GM18861 (cell line): ENCODE results near the gene ANKRD63.

Source experiments
- ATAC-seq: cut with Tn5 transposase; IDR thresholded peaks from one replicate; pipeline ENCODE4 v1.9.1; 2021; ENCODE audit not compliant: unreplicated experiment

ANKRD63 gene

GRCh38 chr15:40280260-40281056 is 2.4 kb downstream of the ANKRD63 start:
- ATAC-seq, result no peak

- no peak for ATAC-seq
Observed at GRCh38 chr15:40279437-40280141, 3.3 kb downstream of the ANKRD63 start.

- ATAC-seq, result no peak
Observed at GRCh38 chr15:40278026-40278425, 4.8 kb downstream of the ANKRD63 start.

GRCh38 chr15:40277471-40277870 is 5.4 kb downstream of the ANKRD63 start:
- ATAC-seq, result no peak

- no peak for ATAC-seq
Observed at GRCh38 chr15:40276927-40277326, 5.9 kb downstream of the ANKRD63 start.

GRCh38 chr15:40275954-40276353 is 6.9 kb downstream of the ANKRD63 start:
- ATAC-seq, result no peak

- ATAC-seq, result no peak
Observed at GRCh38 chr15:40275523-40275922, 7.3 kb downstream of the ANKRD63 start.

GRCh38 chr15:40274350-40275274 is 8.3 kb downstream of the ANKRD63 start:
- ATAC-seq, result no peak

- ATAC-seq, result no peak
Observed at GRCh38 chr15:40273428-40273827, 9.4 kb downstream of the ANKRD63 start.

- no peak for ATAC-seq
Observed at GRCh38 chr15:40272485-40273056, 10.3 kb downstream of the ANKRD63 start.

- no peak for ATAC-seq
Observed at GRCh38 chr15:40271685-40272484, 11.0 kb downstream of the ANKRD63 start.

- ATAC-seq, result no peak
Observed at GRCh38 chr15:40270246-40270995, 12.4 kb downstream of the ANKRD63 start.

- ATAC-seq, result no peak
Observed at GRCh38 chr15:40269604-40270003, 13.3 kb downstream of the ANKRD63 start.

GRCh38 chr15:40267670-40268069 is 15.2 kb downstream of the ANKRD63 start:
- no peak for ATAC-seq

- ATAC-seq, result no peak
Observed at GRCh38 chr15:40266828-40267304, 16.0 kb downstream of the ANKRD63 start.

- no peak for ATAC-seq
Observed at GRCh38 chr15:40265875-40266274, 17.0 kb downstream of the ANKRD63 start.

- ATAC-seq, result no peak
Observed at GRCh38 chr15:40265355-40265754, 17.5 kb downstream of the ANKRD63 start.

- ATAC-seq, result no peak
Observed at GRCh38 chr15:40264321-40265153, 18.3 kb downstream of the ANKRD63 start.
